Measurements from ENCODE around the gene ABCF1.

Gene ABCF1

DNA sequence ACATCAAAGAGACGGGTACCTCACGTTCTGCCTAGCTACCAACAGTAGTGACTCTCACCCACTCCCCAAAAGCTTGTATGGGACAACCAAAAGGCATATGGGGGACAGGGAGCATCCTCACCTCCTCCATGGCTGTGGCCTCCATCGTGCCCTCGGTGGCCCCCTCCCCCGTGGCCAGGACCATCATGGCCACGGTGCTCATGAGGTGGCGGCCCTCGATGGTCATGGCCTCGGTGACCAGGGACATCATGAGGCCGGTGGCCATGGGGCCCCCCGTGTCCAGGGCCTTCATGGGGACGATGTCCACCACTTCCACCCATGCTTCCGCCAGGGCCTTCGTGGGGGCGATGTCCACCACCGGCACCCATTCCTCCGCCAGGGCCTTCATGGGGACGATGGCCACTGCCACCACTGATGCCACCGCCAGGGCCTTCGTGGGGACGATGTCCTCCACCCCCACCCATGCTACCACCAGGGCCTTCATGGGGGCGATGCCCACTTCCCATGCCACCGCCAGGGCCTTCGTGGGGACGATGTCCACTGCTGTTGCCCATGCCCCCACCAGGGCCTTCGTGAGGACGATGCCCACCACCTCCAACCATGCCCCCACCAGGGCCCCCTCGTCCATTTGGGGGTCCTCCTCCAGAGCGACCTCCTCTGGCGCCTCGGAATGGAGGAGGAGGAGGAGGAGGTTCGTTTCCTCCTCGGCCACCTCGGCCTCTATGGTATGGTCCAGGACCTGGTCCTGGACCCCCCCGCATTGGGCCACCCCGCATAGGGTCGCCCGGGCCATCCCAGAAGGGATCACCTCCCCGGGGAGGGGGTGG is 30.8 kb downstream of the ABCF1 start:
- no peak for FAIRE-seq
- TF ChIP-seq, protein P1, sequence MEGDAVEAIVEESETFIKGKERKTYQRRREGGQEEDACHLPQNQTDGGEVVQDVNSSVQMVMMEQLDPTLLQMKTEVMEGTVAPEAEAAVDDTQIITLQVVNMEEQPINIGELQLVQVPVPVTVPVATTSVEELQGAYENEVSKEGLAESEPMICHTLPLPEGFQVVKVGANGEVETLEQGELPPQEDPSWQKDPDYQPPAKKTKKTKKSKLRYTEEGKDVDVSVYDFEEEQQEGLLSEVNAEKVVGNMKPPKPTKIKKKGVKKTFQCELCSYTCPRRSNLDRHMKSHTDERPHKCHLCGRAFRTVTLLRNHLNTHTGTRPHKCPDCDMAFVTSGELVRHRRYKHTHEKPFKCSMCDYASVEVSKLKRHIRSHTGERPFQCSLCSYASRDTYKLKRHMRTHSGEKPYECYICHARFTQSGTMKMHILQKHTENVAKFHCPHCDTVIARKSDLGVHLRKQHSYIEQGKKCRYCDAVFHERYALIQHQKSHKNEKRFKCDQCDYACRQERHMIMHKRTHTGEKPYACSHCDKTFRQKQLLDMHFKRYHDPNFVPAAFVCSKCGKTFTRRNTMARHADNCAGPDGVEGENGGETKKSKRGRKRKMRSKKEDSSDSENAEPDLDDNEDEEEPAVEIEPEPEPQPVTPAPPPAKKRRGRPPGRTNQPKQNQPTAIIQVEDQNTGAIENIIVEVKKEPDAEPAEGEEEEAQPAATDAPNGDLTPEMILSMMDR (IDR thresholded peaks at IDR 0.05; ENCODE audit: insufficient read depth, missing control alignments) = no peak
- DNase-seq (ENCODE audit: insufficient read length, low spot score) = no peak

DNA sequence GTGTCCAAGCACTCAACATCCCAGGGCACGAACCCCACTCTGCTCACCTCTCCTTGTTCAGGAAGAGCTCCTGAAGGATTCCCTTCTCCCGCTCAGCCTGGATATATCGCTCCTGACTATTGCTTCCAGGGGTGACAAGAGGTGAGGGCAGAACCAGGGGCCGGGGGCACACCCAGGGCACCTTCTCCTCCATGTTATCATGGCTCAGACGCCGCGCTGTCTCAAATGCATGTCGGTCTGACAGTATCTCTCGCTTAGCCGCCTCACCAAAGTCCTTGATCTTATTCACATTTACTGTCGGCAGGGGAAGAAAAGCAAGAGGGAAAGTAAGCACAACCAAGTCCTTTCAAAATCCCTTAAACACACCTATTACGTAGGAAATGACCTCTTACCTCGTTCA is 32.7 kb downstream of the ABCF1 start:
- TF ChIP-seq, protein P1 (IDR thresholded peaks at IDR 0.05; ENCODE audit: insufficient read depth, missing control alignments) = no peak
- DNase-seq (ENCODE audit: insufficient read length, low spot score) (no peak), FAIRE-seq (no peak)

DNA sequence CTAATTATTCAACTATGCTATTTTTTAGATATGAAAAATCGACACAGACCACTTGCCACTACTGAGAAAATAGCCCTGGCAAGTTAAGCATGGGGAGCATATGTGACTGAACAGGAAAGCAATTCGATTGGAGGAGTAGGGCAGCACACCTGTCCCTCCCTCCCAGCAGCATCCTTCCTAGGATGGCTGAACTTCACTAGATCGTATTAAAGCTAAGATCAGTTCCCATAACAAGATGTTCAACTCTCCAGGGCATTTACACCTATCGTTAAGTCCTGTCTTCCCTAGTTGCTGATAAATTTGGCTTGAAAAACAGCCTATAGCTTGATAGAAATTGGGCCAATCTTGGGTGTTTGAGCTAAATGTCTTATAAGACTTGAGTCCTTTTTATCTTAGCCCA is 38.8 kb downstream of the ABCF1 start:
- DNase-seq (ENCODE audit: insufficient read length, low spot score) = no peak
- TF ChIP-seq, protein P1 (IDR thresholded peaks at IDR 0.05; ENCODE audit: insufficient read depth, missing control alignments) = no peak
- no peak for FAIRE-seq

DNA sequence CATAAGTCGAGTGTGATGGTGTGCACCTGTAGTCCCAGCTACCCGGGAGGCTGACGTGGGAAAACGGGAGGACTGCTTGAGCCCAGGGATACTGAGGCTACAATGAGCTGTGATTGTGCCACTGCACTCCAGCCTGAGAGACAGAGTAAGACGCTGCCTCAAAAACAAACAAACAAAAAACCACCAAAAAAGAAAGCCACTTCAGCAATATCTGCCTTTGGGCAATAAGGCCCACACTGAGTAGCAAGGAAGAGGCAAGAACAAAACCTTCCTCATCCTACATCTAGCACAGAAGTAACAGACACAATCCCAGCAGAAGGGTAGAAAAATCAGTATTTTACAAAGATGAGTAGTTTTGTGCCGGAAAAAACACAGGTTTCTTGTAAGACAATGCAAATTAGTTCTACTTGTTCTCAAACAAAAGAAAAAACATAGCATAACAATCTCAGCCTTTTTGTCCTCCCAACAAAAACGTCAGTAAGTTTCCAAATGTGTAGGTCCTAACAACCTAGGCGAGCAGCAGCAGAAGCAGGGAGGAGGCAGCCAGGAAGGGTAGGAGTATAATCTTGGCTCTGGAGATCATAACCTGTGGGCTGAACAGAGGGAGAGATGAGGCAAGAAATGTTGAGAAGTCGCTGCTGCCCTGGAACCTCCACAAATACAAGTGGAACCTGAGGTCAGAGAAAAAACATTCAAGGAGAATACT is 40.1 kb downstream of the ABCF1 start:
- TF ChIP-seq, protein P1 (IDR thresholded peaks at IDR 0.05; ENCODE audit: insufficient read depth, missing control alignments) = no peak
- FAIRE-seq = no peak

DNA sequence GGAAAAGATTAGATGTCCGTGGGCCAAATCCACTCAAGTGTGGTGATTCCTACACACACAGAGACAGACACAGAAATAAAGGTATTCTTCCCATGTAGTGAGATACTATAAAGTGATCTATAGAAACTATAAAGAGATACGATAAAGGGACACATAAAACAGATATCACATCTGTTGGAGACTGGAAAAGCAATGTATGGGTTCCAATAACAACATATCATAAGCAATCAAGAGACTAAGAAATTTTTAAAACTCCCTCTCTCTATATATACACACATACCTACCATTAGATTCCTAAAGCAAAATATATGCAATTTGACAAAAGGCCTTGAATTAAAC is 40.6 kb downstream of the ABCF1 start:
- DNase-seq (ENCODE audit: insufficient read length, low spot score) = no peak
- TF ChIP-seq, protein P1 (IDR thresholded peaks at IDR 0.05; ENCODE audit: insufficient read depth, missing control alignments) = no peak
- FAIRE-seq = no peak

More for the DNA sequence above, 40.1 kb downstream of the ABCF1 start:
- no peak for DNase-seq (ENCODE audit: insufficient read length, low spot score)

DNA sequence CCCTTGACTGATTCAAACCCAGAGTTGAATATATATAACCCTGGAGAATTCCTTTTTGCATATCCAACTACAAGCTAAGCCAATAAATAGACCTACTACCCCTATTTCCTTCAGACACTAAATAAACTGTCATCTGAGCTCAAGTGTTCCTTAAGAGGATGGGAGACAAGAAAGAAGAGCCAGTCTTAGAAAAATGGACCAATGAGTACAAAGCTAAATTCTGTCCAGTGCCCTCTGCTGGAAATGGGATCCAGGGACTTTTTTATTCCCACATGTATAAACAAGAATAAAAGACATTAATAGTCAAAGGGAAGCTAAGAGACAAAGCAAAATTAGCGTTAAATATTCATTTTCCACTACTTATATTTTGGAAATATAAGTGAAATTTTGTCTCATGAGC is 41.0 kb downstream of the ABCF1 start:
- FAIRE-seq (no peak), DNase-seq (ENCODE audit: insufficient read length, low spot score) (no peak)
- TF ChIP-seq, protein P1 (IDR thresholded peaks at IDR 0.05; ENCODE audit: insufficient read depth, missing control alignments) = peak; percentile 19

Measured in D721Med (cell line).